Nephron (organoid): ENCODE data around the gene RAB31.

Source experiments
- H3K27ac Mint-ChIP-seq, 3 experiments: 2 replicates each; pipeline ENCODE4 v1.8.0; 2020; ENCODE audit warnings: mixed read lengths in 3 of 3, mild to moderate bottlenecking in 2 of 3, moderate library complexity in 1 of 3
- H3K27me3 Mint-ChIP-seq: 2 replicates; pipeline ENCODE4 v1.8.0; 2021; ENCODE audit warnings: low read depth, mild to moderate bottlenecking, moderate library complexity, mixed read lengths
- H3K36me3 Mint-ChIP-seq: 2 replicates; pipeline ENCODE4 v1.8.0; 2020; ENCODE audit warnings: low read depth, mixed read lengths
- H3K4me1 Mint-ChIP-seq: 2 replicates; pipeline ENCODE4 v1.8.0; 2020; ENCODE audit warnings: mixed read lengths
- H3K4me3 Mint-ChIP-seq, 3 experiments: 2 replicates each; pipeline ENCODE4 v1.8.0; 2020; ENCODE audit warnings: mild to moderate bottlenecking in 3 of 3, mixed read lengths in 3 of 3, moderate library complexity in 2 of 3
- H3K9me3 Mint-ChIP-seq: 2 replicates; pipeline ENCODE4 v1.8.0; 2020; ENCODE audit warnings: mixed read lengths
- TF ChIP-seq, protein P1 (sequence below), 3 experiments: fragments of 200-600 bp; sonication (generic); IDR thresholded peaks; one replicate each; pipeline ENCODE4 v1.5.0; 2021; ENCODE audit warnings: antibody characterized with exemption in 3 of 3; ENCODE audit not compliant: unreplicated experiment in 3 of 3

The RAB31 gene

DNA sequence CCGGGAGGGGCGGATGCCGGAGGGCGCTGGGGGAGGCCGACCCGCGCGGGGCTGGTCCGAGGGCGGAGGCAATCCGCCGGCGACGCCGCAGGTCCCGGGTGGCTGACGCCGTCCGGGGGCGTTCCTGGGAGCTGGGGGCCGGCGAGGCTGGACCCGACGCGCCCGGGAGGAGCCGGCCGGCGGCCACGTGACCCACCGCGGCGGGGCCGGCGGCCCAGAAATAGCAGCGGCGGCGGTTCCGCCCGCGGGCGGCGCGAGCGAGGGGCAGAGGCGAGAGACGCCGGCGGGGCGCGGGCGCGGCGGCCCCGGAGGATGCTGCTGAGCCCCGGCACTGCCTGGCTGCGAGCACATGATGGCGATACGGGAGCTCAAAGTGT lies at the start of gene RAB31:
Gene RAB31 (plus strand): TSS at position 245 of the 377 bp plus-strand sequence. CDS start 105 bp downstream, at position 350.
- peaks cover 25% of the 10 kb centered on the region for H3K4me1 Mint-ChIP-seq
- no peaks in the 10 kb centered on the region for H3K36me3 Mint-ChIP-seq
- H3K9me3 Mint-ChIP-seq = no peaks in the 10 kb centered on the region
- peaks cover 48% of the 10 kb centered on the region for H3K27me3 Mint-ChIP-seq
- TF ChIP-seq, protein P1, sequence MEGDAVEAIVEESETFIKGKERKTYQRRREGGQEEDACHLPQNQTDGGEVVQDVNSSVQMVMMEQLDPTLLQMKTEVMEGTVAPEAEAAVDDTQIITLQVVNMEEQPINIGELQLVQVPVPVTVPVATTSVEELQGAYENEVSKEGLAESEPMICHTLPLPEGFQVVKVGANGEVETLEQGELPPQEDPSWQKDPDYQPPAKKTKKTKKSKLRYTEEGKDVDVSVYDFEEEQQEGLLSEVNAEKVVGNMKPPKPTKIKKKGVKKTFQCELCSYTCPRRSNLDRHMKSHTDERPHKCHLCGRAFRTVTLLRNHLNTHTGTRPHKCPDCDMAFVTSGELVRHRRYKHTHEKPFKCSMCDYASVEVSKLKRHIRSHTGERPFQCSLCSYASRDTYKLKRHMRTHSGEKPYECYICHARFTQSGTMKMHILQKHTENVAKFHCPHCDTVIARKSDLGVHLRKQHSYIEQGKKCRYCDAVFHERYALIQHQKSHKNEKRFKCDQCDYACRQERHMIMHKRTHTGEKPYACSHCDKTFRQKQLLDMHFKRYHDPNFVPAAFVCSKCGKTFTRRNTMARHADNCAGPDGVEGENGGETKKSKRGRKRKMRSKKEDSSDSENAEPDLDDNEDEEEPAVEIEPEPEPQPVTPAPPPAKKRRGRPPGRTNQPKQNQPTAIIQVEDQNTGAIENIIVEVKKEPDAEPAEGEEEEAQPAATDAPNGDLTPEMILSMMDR (IDR thresholded peaks at IDR 0.05; ENCODE audit: unreplicated experiment in 3 of 3) = no peak
- H3K4me3 Mint-ChIP-seq = peak within 1 kb of the TSS; percentile 90 to 91 (median 91)
- peak within 1 kb of the TSS; percentile 86 to 96 (median 90) for H3K27ac Mint-ChIP-seq

- H3K4me1 Mint-ChIP-seq = no peaks in the 10 kb centered on the region
- H3K27me3 Mint-ChIP-seq = peaks cover 4% of the 10 kb centered on the region
- H3K9me3 Mint-ChIP-seq = no peaks in the 10 kb centered on the region
- TF ChIP-seq, protein P1 (IDR thresholded peaks at IDR 0.05; ENCODE audit: unreplicated experiment in 3 of 3) = no peak
- H3K27ac Mint-ChIP-seq = no peak overlapping the region
- H3K4me3 Mint-ChIP-seq = no peak overlapping the region
- no peaks in the 10 kb centered on the region for H3K36me3 Mint-ChIP-seq
Measured at GRCh38 chr18:9659499-9660375, 48.4 kb upstream of the RAB31 start.

DNA sequence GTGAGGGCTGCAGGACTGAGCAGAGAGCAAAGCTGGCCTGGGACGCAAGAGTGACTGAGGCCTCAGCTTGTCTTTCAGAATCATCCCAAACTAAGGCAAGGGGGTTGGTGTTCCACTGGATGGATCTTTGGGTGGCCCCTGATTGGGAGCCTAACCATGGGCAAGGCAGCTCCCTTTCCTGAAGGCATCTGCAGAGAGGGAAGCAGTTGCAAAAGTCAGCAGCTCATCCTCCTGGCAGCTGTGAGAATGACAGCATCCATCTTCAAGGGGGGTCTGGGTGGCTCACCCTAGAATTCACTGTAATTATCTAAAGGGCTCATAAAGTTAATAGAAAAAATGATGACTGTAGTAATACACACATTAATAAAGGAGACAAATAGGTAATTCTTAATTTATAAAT lies 46.5 kb upstream of the RAB31 start:
- Mint-ChIP-seq H3K36me3 (no peaks in the 10 kb centered on the region), H3K9me3 (no peaks in the 10 kb centered on the region), H3K4me1 (no peaks in the 10 kb centered on the region), H3K4me3 (no peak overlapping the region), H3K27me3 (peaks cover 4% of the 10 kb centered on the region), H3K27ac (no peak overlapping the region)
- TF ChIP-seq, protein P1 (IDR thresholded peaks at IDR 0.05; ENCODE audit: unreplicated experiment in 3 of 3) = no peak

DNA sequence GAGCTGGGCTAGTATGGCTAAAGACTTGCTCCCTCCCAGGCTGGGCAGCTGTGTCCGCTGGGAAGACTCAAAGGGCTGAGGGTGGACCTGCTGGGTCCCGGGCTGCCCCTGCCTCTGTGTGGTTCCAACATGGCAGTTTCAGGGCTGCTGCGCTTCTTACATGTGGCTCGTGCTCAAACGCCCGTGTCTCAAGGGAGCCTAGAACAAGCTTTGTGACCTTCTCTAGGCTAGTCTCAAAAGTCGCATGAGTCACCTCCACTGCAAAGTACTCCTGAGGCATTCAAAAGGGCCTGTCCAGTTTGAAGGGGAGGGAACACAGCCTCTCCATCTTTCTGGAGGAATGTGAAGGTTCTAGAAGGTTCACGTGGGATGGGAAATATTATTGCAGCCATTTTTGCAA lies 44.7 kb upstream of the RAB31 start:
- Mint-ChIP-seq H3K36me3 (no peaks in the 10 kb centered on the region), H3K27me3 (peaks cover 4% of the 10 kb centered on the region), H3K4me3 (no peak overlapping the region), H3K27ac (no peak overlapping the region), H3K9me3 (no peaks in the 10 kb centered on the region), H3K4me1 (no peaks in the 10 kb centered on the region)
- TF ChIP-seq, protein P1 (IDR thresholded peaks at IDR 0.05; ENCODE audit: unreplicated experiment in 3 of 3) = no peak

GRCh38 chr18:9665314-9665713 lies 42.8 kb upstream of the RAB31 start:
- Mint-ChIP-seq H3K4me3 (no peak overlapping the region), H3K27me3 (peaks cover 5% of the 10 kb centered on the region), H3K27ac (no peak overlapping the region), H3K36me3 (no peaks in the 10 kb centered on the region), H3K4me1 (no peaks in the 10 kb centered on the region), H3K9me3 (peaks cover 3% of the 10 kb centered on the region)
- TF ChIP-seq, protein P1 (IDR thresholded peaks at IDR 0.05; ENCODE audit: unreplicated experiment in 3 of 3) = no peak

- Mint-ChIP-seq H3K4me1 (no peaks in the 10 kb centered on the region), H3K27me3 (peaks cover 5% of the 10 kb centered on the region), H3K36me3 (no peaks in the 10 kb centered on the region), H3K4me3 (no peak overlapping the region), H3K27ac (no peak overlapping the region), H3K9me3 (peaks cover 3% of the 10 kb centered on the region)
- TF ChIP-seq, protein P1 (IDR thresholded peaks at IDR 0.05; ENCODE audit: unreplicated experiment in 3 of 3) = no peak
Measured at GRCh38 chr18:9666548-9666947, 41.6 kb upstream of the RAB31 start.
